GM12873 (cell line): ENCODE data around the gene CENPU.

Source experiments
- CTCF ChIP-seq: IDR thresholded peaks from 2 replicates; pipeline ENCODE4 v1.5.1; 2012; ENCODE audit warnings: low read depth, mild to moderate bottlenecking, moderate library complexity, low read length, control low read depth; ENCODE audit not compliant: insufficient read depth; ENCODE audit errors: missing control alignments

CENPU gene

GRCh38 chr4:184722798-184723197, 11.1 kb downstream of the CENPU start:
- TF ChIP-seq CTCF = peak; percentile 38

GRCh38 chr4:184721254-184721653, 12.6 kb downstream of the CENPU start:
- no peak for TF ChIP-seq CTCF

DNA sequence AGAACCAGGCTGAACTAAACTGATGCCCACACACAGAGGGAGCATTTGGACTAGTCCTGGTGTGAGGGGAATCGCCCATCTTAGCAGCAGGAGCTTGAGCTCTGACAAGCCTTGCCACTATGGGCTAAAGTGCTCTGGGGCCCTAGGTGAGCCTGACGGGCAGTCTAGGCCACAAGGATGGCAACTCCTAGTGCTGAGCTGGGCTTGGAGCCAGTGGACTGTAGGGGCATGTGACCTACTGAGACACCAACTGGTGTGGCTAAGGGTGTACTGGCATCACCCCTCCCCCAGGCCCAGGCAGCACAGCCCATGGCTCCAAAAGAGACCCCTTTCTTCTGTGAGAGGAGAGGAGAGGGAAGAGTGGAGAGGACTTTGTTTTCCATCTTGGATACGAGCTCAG, 14.5 kb downstream of the CENPU start:
- no peak for TF ChIP-seq CTCF

DNA sequence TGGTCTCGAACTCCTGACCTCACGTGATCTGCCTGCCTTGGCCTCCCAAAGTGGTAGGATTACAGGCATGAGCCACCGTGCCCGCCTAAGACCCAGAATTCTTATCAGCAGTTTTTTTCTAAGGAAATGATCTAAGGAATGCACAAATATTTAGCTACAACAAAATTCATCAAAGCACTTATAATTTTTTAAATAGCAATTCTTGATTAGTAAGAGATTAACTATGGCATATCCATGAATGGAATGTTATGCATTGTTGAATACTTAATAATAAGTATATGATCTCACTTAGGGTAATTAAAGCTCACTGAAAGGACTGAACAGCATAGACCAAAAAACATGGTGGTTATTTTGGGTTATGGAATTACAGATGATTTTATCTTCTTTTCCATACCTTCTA, 18.4 kb downstream of the CENPU start:
- TF ChIP-seq CTCF = no peak

DNA sequence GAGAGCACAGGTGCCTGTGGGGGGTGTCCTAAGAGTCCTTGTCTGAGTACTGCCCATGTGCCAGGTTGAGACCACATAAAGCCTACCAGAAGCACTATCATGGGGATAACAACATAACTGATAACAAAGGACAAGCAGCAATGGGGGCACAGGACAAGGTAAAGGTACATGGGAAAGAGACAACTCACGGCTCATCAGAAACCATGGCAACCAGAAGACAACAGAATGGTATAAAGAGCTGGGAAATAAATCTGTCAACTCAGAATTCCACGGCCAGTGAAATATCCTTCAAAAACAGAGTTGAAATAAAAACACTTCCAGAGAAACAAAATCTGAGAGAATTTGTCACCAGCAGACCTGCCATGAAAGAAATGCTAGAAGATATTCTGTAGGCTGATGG, 20.0 kb downstream of the CENPU start:
- TF ChIP-seq CTCF = no peak

DNA sequence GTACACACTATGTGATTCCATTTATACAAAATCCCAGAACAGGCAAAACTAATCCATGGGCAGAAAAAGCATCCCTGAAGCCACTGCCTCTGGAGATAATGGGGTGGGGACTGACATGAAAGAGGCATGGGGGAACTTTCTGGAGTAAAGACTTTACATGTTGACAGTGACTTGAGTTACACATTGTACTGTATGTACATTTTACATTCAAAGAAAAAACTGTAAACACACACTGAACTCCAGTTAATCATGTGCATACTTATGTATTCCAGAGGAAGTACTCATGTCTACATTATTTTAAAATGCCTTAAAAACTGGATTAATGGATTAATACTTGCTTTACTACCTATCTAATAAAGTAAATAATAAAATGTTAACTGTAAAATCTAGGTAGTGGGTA, 21.6 kb downstream of the CENPU start:
- TF ChIP-seq CTCF = no peak

- no peak for TF ChIP-seq CTCF
Observed at GRCh38 chr4:184706453-184706852, 27.4 kb downstream of the CENPU start.
